Neural cell (in vitro differentiated cells): ENCODE measurements around the gene SMKR1.

Experiments used
- CTCF ChIP-seq: fragments of 450-650 bp; IDR thresholded peaks from 2 replicates; pipeline ENCODE4 v1.5.1; 2014; ENCODE audit warnings: antibody characterized with exemption, mild to moderate bottlenecking, moderate library complexity; ENCODE audit not compliant: poor library complexity, severe bottlenecking
- EZH2 ChIP-seq: fragments of 200-600, 300-800 bp; shearing (Covaris generic), sonication (generic); IDR thresholded peaks from 2 replicates; pipeline ENCODE4 v1.6.1; 2014; ENCODE audit warnings: antibody characterized with exemption, low read length, borderline replicate concordance, mild to moderate bottlenecking; ENCODE audit not compliant: insufficient read depth, poor library complexity, severe bottlenecking

GRCh38 chr7:129466796-129467195, 35.5 kb upstream of the SMKR1 start:
- TF ChIP-seq CTCF (no peak), EZH2 (no peak)
